ENCODE measurements around the gene DNAI2.
"Not testable (repeated sequence)": the region's sequence is repeated elsewhere in the genome, so short reads cannot be mapped to it uniquely, and the experiment has no call there.

Gene DNAI2

DNA sequence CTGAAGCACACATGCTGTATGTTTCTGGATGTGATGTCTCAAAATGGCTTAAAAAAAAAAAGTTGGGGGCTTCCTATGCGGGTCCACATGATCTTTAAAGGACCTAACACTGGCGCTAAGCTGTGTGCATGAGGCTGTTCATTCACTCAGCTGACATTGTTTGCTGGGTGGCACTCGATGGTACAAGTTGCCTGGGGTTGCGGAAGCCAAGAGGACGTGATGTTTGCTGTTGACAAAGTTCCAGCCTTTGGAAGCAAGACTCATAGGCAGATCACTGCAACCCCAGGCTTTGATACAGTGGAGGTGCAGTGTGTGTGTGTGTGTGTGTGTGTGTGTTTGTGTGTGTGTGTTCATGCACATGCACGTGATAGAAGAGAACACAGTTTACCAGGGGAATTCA, 29.5 kb upstream of the DNAI2 start:
- no peak for DNase-seq (ENCODE audit: low read depth, low spot score)

DNA sequence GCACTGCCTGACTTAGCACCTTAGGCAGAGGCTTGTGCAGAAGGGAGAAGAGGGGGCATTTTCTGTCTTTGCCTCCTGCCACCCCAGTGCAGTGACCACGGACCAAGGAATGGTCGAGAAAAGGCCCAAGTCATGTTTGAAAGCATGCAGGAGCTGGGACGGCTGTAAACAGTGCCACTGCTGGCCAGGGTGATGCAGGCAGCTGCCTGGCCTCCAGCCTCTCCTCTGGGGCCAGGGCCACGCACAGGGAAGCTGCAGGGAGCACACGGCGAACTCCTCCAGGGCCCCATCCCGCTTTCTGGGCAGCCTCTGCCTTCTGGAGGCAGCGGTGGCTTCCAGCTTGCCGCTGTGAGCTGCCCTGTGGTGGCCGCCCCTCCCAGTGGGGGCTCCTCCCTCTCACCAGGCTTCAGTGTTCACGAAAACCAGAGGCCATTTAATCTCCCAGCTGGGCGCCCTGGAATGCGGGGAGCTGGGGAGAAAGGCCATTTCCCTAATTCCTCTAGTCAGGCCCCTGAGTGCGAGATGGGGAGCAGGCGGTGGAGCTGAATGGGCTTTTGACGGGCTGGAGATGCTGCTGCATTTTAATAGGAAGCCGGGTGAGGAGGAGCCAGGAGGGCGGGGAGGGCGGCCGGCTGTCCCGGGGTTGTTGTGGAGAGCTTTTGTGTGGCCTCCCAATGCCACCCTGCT, 28.7 kb upstream of the DNAI2 start:
- no peak for DNase-seq (ENCODE audit: low read depth, low spot score)

DNA sequence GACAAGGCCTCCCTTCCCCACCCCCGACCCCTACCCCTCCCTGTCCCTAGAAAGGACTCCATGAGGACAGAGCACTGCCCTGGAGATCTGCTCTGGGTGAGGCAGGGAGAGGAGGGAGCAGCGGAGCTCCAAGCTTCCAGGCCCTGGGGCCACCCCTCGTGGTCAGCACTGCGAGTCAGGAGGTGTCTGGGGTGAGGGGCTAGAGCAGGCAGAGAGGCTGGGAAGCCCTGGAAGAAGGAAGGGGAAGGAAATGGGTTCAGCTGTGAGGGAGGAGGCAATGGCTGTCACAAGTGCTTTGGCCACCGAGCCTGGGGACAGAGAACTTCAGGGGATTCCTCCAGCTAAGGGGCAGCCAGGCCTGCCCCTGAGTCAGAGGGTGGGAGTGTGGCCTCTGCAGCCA, 28.2 kb upstream of the DNAI2 start:
- DNase-seq (ENCODE audit: low read depth, low spot score), result no peak

DNA sequence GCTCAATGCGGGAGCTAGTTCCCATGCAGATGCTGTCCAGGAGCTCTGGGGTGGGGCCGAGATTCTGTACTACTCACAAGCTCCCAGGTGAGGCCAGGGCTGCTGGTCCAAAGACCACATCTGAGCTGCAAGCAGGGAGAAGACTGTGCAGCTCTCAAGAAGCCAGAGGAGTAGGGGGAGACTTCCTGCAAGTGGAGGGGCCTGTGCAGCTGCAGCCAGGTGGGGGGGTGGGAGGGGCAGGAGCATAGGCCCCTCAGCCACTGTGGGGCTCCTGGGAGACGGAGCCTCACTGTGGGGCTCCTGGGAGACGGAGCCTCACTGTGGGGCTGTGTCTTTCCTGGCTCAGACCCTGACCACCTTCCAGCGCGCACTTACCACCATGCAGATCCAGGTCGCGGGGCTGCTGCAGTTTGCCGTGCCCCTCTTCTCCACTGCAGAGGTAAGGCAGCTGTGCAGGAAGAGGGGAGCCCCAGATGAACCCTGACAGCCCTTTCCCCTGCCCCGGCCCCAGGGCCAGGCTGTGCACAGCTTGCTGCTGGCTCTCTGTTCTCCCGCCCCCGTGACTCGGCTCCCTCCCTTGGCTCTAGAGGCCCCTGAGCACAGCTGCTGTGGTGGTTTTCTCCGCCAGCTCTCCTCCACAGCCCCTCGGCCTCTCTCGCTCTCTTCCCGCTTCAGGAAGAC, 24.3 kb upstream of the DNAI2 start:
- DNase-seq (ENCODE audit: low read depth, low spot score), result no peak

DNA sequence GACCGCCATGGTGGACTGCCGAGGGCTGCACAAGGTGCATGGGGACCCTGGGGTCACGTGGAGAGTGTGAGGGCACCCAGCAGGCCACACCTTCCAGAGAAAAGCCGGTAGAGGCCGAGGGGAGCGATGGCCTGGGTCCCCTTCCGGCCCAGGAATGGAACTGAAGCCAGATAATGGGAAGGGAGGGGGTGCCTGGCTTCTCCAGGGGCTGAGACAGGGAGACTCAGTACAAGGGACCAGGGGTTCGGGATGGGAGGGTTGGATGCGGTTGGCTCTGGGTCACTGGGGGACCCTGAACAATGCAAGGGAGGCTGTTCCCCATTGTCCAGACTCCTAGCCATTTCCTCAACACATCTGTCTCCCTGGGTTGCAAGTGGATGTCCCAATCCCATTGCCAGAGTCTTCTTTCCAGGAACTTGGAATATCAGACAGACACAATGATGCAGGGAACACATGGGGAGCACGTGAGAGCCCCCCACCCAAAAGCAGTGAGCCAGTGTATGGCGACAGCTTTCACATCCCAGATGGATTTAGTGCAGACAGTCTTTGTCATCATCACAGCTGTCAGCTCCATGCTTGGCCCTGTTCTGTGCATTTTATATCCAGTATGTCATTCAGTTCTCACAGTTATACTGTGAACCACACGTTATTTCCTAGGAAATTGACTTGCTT, 23.6 kb upstream of the DNAI2 start:
- DNase-seq (ENCODE audit: low read depth, low spot score), result no peak

DNA sequence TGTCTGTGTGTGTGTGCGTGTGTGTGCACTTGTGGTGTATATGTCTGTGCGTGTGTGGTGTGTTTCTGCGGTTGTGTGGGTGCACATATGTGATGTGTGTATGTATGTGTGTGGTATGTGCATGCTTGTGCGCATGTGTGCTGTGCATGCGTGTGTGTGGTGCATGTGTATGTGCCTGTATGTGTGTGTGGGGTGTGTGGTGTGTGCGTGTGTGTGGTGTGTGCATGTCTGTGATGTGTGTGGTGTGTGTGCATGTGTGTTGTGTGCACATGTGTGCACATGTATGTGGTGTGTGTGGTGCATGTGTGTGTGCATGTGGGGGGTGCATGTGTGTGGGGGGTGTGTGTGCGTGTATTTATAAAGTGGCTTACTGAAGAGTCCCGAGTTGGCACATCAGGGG, 23.0 kb upstream of the DNAI2 start:
- DNase-seq (ENCODE audit: low read depth, low spot score), result no peak

DNA sequence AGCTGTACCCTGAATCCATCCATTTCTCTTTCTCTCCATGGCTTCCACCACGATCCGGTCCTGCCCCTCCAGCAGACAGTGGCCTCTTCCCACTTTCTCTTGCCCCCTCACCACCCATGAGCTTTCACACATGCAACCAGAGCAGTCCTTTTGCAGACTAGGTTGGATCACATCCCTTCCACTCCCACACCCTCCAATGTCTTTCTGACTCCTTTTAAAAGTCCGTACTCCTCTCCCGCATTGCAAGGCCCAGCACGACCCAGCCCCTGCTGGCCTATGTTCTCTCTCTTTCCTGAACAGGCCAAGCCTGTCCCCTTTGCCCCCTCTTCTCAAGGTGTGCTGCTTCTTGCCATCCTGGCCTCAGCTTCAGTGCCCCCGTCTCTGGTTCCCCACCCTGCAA, 22.5 kb upstream of the DNAI2 start:
- no peak for DNase-seq (ENCODE audit: low read depth, low spot score)

DNA sequence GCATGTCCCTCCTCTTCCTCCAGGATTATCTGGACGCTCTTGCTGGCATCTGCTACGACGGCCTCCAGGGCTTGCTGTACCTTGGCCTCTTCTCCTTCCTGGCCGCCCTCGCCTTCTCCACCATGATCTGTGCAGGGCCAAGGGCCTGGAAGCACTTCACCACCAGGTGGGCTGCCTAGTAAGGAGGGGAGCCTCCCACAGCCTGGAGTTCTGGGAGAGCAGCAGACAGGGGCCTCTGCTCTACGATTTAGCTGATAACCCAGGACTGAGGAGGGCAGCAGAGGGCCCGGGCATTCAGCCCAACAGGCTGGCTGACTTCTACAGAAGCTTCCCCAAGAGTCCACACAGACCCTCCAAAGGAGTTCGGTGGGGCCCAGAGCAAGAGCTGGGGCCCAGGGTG, 21.8 kb upstream of the DNAI2 start:
- no peak for DNase-seq (ENCODE audit: low read depth, low spot score)

DNA sequence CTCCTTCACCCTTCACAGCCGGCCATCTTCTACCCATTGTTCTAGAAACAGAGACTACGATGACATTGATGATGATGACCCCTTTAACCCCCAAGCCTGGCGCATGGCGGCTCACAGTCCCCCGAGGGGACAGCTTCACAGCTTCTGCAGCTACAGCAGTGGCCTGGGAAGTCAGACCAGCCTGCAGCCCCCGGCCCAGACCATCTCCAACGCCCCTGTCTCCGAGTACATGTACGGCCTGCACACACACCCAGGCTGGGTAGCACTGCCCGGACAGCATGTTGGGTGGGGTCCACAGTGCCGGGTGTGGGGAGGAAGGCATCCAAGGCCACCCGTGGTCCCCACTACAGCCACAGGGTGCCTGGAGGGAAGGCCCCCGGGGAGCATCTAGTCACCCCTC, 21.0 kb upstream of the DNAI2 start:
- DNase-seq (ENCODE audit: low read depth, low spot score), result no peak

DNA sequence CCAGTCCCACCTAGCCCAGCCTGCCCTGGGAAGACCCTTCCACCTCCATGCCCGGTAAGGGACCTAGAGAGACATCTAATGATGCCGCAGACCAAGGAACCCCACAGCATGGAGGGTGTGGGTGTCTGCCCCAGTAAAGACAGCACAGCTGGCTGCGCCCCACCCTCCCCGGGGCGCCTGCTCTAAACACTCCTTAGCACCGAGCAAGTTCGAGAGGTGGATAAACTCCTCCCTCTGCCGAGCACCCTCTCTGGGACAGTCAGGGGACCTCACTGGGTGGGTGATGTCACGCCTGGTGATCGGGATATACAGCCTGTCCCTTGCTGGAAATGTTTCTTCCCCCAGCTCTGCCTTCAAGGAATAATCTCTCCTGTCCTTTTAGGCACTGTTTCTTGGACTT, 16.7 kb upstream of the DNAI2 start:
- DNase-seq (ENCODE audit: low read depth, low spot score), result no peak

DNA sequence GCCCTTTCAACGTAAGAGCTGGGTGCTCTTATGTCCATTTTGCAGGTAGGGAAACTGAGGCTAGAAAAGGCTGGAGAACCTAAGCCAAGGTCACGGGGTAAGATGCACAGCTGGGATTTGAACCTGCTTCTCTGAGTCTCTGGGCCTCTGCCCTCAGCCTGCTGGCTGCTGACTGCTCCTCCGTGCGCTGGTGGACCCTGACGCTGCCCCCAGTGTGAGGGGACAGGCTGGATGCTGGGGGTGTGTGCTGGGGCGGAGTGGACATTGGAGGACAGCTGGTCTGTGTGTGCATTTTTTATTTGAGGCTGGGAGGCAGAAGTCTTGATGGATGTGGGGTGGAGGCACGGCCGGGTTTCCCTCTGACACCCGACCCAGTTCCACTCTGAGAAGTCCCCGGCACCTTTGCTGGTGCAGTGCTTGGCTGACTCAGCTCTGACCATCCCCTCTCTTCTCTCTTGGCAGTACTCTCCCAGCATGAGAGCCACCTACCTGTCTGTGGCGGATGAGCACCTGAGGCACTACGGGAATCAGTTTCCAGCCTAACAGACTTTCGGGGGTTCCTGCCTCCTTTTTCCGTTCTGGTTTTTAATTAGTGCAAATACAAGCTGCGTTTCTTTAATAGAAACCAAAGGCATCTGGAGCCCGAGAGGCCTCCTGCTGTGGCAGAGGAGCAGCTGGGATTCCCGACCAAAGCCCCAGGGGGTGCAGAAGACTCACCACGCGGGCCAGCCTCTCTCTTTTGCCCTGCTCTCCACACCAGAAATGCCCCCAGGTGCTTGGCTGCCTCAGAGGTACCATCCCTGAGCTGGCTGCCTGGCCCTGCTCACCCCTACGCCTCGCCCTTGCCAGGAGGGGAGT, 14.1 kb upstream of the DNAI2 start:
- no peak for DNase-seq (ENCODE audit: low read depth, low spot score)

DNA sequence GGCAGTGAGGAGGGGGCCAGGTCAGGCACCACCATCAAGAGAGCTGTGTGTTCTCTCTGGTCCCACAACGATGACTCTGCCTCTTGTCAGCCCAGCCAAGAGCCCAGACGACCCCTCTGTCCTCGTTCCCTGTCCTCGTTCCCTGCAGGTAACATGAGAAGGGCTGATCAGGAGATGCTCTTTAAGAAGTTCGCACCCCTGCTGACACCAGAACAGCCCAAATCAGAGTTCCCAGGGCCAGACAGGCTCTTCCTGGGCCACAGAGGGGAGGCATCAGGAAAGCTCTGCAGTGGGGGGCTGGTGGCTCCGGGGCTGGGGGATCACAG, 13.5 kb upstream of the DNAI2 start:
- DNase-seq (ENCODE audit: low read depth, low spot score), result peak; percentile 57

DNA sequence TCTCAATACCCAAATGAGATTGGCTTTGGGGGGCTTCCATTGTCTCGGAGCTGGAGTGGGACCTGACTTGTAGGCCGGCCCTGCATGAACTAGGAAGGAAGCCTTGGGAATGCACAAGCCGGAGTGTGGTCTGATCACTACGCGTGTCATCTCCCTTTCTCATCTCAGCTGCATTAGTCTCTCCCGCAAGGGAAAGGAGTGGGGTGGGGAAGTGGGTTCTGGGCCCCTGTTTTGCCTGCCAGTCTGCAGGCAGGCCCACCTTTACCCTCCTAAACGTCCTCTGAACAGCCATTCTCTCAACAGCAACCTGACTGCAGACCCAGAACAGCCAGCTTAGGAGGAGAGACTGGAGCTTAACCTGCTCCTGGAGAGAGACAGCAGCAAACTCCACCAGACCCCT, 11.4 kb upstream of the DNAI2 start:
- DNase-seq (ENCODE audit: low read depth, low spot score), result no peak

DNA sequence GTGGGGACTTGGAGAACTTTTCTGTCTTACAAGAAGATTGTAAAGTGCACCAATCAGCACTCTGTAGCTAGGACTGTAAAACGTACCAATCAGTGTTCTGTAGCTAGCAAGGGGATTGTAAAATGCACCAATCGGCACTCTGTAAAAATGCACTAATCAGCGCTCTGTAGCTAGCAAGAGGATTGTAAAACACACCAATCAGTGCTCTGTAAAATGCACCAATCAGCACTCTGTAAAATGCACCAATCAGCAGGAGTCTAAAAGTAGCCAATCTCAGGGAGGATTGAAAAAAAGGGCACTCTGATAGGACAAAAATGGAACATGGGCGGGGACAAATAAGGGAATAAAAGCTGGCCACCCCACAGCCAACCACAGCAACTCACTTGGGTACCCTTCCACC, 7.0 kb upstream of the DNAI2 start:
- DNase-seq (ENCODE audit: low read depth, low spot score), result not testable (repeated sequence)

DNA sequence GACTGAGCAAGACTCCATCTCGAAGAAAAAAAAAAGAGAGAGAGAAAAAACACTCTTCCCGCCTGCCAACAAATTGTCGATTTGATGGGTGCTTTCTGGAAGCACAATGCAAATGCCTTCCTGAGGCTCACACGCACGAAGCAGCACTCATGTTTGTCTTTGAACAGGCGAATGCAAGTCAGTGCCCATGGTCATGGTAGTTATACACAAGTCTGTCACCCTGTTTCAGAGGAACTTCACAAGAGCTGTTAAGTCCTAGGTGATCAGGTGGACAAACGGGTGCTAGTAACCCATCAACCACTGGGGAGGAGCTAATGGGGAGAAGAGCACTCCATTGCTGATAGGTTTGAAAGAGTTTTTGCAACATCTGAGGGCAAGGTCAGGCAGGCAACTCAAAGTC, 6.5 kb upstream of the DNAI2 start:
- DNase-seq (ENCODE audit: low read depth, low spot score), result no peak

DNA sequence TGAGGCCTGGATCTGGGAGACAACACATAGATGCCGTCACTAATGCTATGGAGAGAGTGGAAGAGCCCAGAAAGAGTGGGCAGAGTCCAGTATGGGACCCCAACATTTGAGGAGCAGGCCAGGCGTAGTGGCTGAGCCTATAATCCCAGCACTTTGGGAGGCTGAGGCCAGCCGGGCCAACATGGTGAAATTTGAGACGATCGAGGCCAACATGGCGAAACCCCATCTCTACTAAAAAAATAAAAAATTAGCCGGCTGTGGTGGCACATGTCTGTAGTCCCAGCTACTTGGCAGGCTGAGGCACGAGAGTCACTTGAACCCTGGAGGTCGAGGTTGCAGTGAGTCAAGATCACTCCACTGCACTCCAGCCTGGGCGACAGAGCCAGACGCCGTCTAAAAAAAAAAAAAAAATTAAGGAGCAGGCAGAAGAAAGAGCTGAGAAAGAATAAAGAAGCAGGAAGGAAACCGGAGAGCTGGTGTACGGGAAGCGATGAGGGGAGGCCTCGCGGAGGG, 6.0 kb upstream of the DNAI2 start:
- DNase-seq (ENCODE audit: low read depth, low spot score), result no peak

DNA sequence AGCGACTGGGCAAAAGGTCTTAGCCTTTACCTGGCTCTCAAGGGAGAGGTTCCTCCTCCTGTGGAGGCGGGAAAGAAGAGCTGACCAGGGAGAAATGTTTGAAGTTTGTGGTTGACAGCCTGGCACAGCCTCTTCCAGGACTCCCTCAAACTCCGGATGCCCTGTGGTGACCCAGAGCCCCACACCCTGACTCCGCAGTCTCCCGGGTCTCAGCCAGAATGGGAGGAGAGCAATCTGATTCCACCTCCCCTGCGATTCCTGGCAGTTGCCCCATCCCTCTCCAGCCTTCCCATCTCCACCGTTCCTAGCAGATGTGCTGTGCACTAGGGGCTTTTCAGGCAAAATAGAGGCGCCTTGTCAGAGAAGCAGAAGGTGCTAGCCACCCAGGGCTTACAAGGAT, 5.5 kb upstream of the DNAI2 start:
- DNase-seq (ENCODE audit: low read depth, low spot score), result no peak

DNA sequence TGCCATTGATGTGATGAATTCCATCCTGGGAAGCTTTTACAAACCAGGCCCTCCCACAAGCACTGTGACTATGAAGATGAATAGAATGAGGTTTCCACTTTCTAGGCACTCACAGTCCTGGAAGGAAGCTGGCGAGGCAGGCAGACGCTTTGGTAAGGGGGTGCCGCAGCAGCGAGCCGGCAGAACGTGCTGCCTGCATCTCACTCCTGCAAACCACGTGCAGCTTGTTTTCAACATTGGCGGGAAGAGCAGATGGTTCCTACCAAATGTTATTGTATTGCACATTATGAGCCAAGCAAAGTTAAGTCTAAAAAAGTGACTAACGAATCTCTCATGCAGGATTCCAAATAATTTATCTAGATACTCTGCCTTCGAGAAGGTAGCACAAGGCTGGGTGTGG, 3.7 kb upstream of the DNAI2 start:
- DNase-seq (ENCODE audit: low read depth, low spot score), result no peak

DNA sequence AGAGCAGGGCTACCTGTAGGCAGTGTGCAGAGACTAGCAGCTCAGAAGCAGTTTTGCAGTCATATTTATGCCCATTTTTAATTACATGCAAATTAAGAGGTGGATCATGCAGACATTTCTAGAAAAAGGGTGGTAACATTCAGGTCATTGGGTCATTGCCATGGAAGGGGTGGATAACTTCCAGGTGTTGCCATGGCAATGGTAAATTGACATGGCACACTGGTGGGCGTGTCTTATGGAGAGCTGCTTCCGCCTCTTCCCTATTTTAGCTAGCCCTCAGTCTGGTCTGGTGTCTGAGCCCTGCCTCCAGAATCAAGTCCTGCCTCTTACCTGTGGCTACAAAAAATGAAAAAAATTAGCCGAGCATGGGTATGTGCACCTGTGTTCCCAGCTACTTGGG, 2.8 kb upstream of the DNAI2 start:
- DNase-seq (ENCODE audit: low read depth, low spot score), result no peak

DNA sequence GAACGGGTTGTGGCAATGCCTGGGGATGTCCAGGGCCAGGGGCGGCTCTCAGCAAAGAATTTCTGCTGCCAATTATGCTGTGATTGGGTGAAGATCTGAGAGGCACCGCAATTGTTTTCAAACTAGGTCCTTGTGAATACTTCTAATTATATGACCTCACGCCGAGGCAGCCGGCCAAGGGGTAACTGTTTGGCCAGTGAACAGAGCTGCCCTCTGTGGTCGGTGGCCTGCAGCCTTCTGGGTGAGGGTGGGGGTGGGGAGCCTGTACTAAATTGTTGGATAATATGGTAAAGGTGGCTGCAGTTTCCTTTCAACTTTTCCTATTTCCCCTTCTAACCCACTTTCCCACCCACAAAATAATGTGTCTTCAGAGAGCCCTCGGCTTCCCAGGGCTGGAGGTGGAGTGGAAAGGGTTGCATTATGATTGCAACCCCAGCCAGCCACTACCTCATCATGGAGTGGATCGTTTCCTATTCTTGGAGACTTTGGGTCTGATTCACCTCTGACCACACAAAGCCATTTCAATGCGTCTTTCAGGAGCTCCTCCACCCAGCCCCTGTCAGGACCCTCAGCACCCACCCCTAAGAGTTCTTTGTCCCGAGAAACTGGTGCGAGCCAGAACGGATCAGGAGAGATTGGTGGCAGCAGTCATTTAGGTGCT, 2.0 kb upstream of the DNAI2 start:
- no peak for DNase-seq (ENCODE audit: low read depth, low spot score)

DNA sequence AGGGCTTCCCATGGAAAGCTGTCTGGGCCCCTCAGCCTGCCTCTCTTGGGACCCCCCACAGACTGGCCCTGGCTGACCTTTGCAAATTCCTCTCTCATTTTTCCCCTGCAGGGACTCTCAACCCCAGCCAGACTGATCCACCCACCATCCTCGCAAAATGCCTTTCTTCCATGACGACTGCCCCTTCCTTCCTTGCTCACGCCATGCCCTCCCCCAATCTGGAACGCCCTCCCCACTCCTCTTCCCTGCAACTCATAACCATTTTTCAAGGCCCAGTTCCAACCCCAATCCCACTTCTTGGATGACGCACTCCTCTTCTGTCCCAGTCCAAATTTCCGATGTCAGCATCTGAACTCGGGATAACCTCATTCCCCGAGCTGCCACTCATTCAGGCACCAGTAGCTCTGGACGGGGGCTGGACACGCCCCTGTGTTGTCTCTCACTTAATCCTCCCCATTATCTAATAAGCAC, 1.3 kb upstream of the DNAI2 start:
- no peak for DNase-seq (ENCODE audit: low read depth, low spot score)

Data from iPS DF 19.7 (cell line).